Lower leg skin (tissue), 3 donors: ENCODE measurements around the gene CRB2.

Source experiments
- CTCF ChIP-seq, 3 donors: fragments of 450-650 bp; IDR thresholded peaks; one replicate each; pipeline ENCODE4 v1.5.1; 2016; ENCODE audit warnings: antibody characterized with exemption in 3 of 3, mild to moderate bottlenecking in 3 of 3, moderate library complexity in 2 of 3
- POLR2A ChIP-seq, 2 donors: fragments of 450-650 bp; IDR thresholded peaks; one replicate each; pipeline ENCODE4 v1.6.1; 2016 to 2017; ENCODE audit warnings: antibody characterized with exemption in 2 of 2, mild to moderate bottlenecking in 1 of 2, moderate library complexity in 1 of 2

GRCh38 chr9:123401879-123402513, 46.0 kb downstream of the CRB2 start:
- TF ChIP-seq CTCF (IDR thresholded peaks at IDR 0.05) (no peak), POLR2A (IDR thresholded peaks at IDR 0.05) (no peak)
